Stimulated activated CD8-positive, alpha-beta memory T cell treated with anti-CD3 and anti-CD28 coated beads, Interleukin-7, amount 100 ng/mL, for 1 hour (primary cell): Measurements from ENCODE around the gene CGB1.
A peak's percentile ranks its signal among the peaks of the same experiment; 100 is the strongest.
"Not testable (repeated sequence)": the region's sequence is repeated elsewhere in the genome, so short reads cannot be mapped to it uniquely, and the experiment has no call there.

ENCODE experiments used
- DNase-seq, 2 donors: peaks; one replicate each; pipeline ENCODE4 v3.0.0-alpha.2; 2020; ENCODE audit warnings: low read depth in 2 of 2

CGB1 gene

GRCh38 chr19:49022116-49022515 is 14.6 kb downstream of the CGB1 start:
- no peak for DNase-seq

- DNase-seq = no peak
Measured at GRCh38 chr19:49020931-49021895, 15.5 kb downstream of the CGB1 start.

- no peak for DNase-seq
Measured at GRCh38 chr19:49020342-49020741, 16.4 kb downstream of the CGB1 start.

- DNase-seq = peak; percentile 27 to 50
Measured at GRCh38 chr19:49019242-49019932, 17.3 kb downstream of the CGB1 start.

GRCh38 chr19:49018388-49019241 is 18.1 kb downstream of the CGB1 start:
- not testable (repeated sequence) for DNase-seq

GRCh38 chr19:49017666-49018351 is 18.9 kb downstream of the CGB1 start:
- peak; percentile 42 to 43 for DNase-seq

- DNase-seq = no peak
Measured at GRCh38 chr19:49017041-49017665, 19.5 kb downstream of the CGB1 start, which contains the start of gene LHB. LHB (minus strand) TSS chr19:49017091; CDS start chr19:49017081, 10 bp downstream.

GRCh38 chr19:49016067-49016839 is 20.4 kb downstream of the CGB1 start:
- DNase-seq = no peak

- no peak for DNase-seq
Measured at GRCh38 chr19:49014870-49015255, 21.8 kb downstream of the CGB1 start.

- no peak for DNase-seq
Measured at GRCh38 chr19:49014123-49014869, 22.4 kb downstream of the CGB1 start.

- DNase-seq = no peak
Measured at GRCh38 chr19:49011194-49011593, 25.5 kb downstream of the CGB1 start.

GRCh38 chr19:49010453-49010852 is 26.2 kb downstream of the CGB1 start:
- no peak for DNase-seq

GRCh38 chr19:49009828-49010227 is 26.9 kb downstream of the CGB1 start:
- no peak for DNase-seq

- no peak for DNase-seq
Measured at GRCh38 chr19:49006905-49007304, 29.8 kb downstream of the CGB1 start.

GRCh38 chr19:49004964-49005614 is 31.6 kb downstream of the CGB1 start:
- no peak for DNase-seq

- DNase-seq = no peak
Measured at GRCh38 chr19:49004133-49004532, 32.6 kb downstream of the CGB1 start.

- peak; percentile 40 to 43 for DNase-seq
Measured at GRCh38 chr19:48999481-49000325, 37.0 kb downstream of the CGB1 start.

- peak in 1 of 2 donors; percentile 23 for DNase-seq
Measured at GRCh38 chr19:48997972-48998371, 38.7 kb downstream of the CGB1 start.
